Inferior parietal cortex (tissue), 1 donor: Measurements from ENCODE around the gene DENND2A.

Experiments used
- DNase-seq: peaks from one replicate; pipeline ENCODE4 v3.0.0-alpha.2; 2016; ENCODE audit errors: extremely low spot score

DENND2A gene

DNA sequence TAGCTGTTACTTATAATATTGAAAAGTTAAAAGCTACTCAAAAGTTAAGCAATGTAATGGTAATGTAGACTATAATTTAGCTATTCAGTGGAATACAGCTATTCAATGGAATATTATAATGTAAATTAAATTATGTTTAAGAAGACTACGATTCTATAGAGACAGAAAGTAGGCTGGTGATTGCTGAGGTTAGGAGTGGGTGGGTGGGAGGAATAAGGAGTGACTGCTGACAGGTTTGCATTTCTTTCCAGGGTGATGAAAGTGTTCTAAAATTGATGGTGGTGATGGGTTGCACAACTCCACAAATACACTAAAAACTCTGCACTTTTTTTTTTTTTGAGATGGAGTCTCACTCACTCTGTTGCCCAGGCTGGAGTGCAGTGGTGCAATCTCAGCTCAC lies 21.4 kb downstream of the DENND2A start:
- DNase-seq, result no peak

DNA sequence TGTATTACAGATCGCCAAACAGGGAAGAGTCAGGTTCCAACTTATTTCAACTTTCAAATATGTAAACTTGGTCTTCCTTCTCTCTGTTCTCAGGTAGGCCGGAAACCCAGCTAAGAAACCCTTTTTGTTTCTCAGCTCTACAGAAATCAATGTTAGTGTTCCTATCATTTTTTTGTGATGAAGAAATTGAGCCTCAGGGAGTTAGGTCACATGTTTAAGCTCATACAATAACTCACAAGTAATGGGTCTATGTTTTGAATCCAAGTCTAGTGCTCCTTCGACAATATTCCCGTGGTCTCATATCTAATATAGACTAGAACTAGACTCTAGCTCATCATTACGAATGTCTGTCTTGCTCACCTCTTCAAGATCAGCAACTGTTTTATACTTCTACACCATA lies 22.3 kb downstream of the DENND2A start:
- DNase-seq, result no peak

DNA sequence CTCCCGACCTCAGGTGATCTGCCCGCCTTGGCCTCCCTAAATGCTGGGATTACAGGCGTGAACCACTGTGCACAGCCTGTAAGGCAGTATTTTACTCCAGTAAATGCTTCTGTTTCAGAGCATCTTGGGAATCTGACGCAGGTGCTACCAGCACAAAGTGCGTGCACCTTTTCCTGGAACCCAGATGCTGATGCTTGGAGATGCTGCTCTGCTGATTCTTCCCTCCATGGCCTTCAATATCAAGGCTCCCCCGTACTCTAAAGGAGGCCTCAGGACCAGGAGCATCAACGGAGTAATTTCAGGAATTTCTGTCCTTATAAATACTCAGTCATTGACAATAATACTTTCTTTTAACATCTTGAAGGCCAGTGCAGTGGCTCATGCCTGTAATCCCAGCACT lies 23.5 kb downstream of the DENND2A start:
- no peak for DNase-seq

DNA sequence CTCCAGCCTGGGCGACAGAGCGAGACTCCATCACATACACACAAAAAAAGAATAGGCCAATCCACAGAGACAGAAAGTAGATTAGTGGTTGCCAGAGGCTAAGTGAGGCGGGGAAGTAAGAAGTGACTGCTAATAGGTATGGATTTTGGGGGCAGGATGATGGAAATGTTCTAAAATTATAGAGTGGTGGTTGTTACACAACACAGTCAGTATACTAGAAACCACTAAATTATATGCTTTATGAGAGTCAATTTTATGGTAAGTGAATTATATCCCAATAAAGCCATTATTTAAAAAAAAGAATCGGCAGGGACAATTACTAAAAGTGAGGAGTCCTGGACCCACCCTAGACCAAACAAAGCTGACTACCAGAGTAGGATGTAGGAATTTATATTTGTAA lies 24.3 kb downstream of the DENND2A start:
- DNase-seq, result no peak

DNA sequence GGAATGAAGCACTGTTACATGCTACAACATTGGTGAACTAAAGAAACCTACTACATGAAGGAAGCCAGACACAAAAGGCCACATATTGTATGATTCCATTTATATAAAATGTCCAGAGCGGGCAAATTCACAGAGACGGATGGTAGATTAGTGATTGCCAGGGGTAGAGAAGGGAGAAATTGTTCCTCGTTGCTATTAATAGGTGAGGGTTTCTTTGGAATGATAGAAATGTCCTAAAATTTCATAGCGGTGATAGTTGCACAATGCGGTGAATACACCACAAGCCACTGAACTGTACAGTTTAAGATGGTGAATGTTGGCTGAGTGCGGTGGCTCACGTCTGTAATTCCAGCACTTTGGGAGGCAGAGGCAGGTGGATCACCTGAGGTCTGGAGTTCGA lies 29.0 kb downstream of the DENND2A start:
- DNase-seq, result no peak

DNA sequence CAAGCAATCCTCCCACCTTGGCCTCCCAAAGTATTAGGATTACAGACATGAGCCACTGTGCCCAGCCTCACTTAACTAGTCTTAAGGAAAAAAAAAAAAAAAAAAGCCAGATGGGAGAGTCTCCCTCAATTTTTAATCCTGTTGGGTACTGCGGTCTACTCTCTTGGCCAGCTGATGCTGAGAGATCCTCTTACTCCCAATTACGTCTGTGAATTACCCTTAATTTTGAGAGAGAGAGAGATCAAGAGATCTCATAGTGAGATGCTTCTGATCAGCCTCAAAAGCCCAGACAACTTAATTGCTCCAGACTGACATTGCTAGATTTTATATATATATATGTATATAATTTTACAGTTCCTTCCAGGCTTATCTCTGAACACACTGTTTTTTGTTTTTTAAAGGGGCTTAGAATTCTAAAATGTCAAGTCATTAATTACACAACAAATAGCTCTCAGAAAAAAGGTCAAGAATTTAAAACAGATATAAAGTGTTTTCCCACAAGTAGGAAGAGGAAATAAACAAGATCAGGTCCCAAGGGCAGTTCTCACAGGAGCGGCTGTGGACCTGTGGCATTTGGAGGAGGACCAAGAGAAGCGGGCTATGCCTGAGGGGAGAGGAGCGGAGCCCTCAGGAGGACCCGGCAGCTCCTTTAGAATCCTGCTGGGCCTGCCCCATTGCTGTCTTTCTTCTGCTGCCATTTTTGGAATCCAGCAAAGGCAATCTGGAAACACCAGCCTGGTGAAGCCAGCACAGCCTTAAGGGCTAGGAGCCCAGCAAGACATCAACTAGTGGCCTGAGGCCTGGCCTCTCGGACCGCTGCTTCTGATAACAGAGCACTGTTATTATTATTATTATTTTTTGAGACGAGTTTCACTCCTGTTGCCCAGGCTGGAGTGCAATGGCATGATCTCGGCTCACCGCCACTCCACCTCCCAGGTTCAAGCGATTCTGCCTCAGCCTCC lies 30.1 kb downstream of the DENND2A start:
- DNase-seq, result no peak

DNA sequence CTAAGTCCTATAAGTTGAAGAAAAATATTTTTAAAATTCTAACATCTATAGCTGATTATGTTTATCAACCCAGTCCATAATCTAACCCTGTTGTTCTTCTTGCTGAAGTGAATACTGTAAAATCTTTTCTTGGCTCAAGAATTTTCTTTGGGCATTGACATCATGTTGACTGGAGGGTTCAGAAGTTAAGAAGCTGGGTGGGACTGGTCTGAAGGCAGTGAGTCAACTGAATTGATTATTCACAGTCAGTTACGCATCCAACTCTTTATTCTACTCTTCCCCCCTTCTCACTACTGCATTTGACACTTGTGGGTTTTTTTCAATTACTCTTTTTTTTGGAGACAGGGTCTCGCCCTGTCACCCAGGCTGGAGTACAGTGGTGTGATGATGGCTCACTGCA lies 31.0 kb downstream of the DENND2A start:
- no peak for DNase-seq

DNA sequence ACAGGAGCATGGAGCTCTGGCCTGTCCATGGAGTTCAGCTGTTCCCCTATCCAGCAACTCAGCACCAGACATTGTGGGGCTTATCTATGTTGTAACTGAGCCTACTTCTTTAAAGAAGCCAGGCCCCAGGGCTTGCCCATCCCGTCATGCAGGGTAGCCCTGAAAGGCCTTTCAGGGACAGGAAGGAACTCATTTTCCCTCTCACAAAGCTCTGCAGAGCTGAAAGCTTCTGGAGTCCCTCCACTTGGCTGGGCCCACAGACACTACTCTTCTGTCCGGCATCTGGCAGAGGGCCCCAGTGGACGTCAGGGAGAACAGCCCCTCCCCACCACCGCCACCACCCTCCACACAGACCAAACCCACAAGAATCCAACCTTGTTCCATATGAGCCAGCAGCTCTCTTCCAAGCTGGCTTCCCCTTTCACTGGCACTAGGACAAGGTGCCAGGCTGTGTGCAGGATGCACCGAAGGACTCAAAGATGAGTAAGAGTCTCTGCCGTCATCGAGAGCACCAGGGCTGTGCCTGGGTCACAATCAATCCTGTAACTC lies 33.1 kb downstream of the DENND2A start:
- DNase-seq, result peak; percentile 76

DNA sequence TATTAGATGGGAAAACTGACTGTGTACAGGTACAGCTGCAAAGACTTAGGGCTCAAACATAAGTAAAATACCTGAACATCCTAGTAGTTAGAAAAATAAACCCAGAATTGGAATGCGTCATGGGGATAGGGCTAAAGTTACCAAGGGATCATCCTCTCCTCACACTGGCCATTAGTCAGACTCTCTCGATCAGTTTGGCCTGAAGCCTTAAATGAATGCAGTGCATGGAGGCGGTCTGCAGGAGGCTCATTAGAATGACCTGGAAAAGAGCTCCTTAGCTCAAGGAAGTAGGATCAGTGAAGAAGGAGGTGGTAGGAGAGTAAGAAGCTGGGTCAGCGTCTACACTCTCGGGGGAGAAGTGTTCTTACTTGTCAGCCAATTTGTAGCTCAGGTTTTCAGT lies 35.3 kb downstream of the DENND2A start:
- DNase-seq, result no peak

DNA sequence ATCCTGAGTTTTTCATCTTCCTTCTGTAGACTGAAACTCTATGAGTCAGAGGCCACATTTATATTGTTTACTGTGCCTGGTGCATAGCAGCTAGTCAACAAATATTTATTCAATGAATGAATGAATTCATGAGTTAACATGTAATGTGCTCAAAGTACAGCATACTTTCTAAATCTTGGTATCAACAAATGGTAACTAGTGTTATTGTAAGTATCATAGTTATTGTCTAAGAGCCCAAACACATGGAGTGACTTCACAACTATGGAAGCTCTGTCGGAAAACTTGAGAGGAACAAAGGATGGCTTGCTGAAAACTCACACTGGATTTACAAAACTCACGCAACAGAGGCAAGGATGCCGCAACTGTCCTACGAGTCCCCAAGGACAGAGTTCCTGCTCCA lies 35.9 kb downstream of the DENND2A start:
- DNase-seq, result no peak

DNA sequence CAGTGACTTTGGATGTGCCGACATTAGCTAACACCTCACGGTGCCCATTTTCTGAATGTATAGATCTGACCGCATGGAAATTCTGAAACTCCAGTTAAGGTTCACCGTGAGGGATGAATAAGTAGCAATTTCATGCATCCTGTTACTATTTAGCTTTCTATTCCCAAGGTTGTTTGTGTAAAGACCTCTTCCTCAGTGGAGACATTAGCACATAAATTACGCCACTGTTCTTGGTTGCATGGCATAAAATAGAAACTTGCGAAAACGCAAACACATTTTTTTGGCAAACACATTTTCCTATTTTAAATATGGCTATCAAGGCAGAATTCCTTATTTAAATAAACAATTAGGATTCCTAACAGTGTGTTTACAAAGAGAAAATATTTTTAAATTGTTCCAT lies 36.5 kb downstream of the DENND2A start:
- no peak for DNase-seq

DNA sequence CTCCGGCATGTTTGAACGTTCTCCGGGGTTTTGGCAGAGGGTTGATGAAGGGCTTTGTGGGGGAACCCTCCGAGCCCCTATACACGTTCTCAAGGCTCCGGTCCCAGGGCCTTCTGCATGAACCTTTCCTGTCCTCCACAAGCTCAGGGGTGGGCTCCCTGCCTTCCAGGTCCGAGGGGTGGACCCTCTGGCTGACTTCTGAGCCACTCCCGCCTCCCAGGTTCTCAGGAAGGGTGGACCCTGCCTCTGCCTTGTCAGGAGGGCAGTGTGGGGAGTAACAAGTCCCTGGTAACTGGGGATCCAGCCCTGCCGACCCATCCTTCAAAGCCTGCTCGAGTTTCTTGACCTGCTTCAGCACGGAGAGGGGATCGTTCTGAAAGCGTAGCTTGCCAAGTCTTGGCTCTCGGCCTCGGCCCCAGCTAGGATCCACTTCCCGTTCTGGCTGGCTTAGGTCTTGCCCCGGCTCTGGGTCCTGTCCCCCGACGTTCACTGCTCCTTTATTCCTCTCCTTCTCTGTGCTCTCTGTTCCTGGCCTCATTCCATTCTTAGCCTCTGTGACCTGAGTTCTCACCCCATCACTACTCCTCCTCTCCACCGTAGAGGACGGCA lies 38.9 kb downstream of the DENND2A start:
- DNase-seq, result no peak

DNA sequence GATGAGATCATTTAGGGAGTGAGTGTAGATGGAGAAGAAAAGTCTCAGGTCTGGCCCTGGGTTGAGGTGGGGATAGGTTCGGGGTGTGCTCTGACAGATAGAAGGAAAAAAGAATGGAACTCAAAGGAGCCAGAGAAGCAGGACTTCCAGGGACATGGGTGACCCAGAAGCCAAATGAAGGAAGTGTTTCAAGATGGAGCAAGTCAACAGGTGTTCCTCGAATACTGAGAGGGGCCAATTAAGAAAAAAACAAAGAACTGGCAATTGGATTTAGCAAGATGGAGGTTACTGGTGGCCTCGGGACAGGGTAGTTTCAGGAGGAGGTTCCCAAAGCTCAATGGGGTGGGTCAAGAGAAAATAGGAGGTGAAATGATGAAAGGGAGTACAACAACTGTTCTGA lies 40.3 kb downstream of the DENND2A start:
- DNase-seq, result no peak

DNA sequence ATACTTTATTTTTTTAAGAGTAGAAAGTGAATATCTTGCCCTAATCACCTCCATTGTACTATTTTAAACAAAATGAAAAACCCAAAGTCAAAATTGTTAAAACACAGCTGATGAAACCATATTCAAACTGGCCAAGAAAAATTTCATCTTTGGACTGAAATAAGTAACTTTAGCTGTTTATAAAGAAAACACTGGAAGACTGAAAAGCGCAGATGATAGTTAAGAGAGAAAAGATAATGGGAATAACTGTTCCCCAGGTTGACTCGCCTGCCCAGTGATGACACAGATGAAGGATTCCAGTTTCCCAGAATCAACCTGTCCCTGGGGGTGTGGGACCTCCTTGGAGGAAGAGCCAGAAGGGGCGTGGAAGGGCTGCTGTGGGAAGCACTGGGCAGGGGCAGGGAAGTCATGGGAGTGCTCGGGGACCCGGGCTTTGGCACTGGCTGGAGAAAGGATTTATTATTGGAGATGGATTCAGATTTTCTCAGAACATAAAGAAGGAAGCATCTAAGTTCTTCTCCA lies 43.1 kb downstream of the DENND2A start:
- no peak for DNase-seq

DNA sequence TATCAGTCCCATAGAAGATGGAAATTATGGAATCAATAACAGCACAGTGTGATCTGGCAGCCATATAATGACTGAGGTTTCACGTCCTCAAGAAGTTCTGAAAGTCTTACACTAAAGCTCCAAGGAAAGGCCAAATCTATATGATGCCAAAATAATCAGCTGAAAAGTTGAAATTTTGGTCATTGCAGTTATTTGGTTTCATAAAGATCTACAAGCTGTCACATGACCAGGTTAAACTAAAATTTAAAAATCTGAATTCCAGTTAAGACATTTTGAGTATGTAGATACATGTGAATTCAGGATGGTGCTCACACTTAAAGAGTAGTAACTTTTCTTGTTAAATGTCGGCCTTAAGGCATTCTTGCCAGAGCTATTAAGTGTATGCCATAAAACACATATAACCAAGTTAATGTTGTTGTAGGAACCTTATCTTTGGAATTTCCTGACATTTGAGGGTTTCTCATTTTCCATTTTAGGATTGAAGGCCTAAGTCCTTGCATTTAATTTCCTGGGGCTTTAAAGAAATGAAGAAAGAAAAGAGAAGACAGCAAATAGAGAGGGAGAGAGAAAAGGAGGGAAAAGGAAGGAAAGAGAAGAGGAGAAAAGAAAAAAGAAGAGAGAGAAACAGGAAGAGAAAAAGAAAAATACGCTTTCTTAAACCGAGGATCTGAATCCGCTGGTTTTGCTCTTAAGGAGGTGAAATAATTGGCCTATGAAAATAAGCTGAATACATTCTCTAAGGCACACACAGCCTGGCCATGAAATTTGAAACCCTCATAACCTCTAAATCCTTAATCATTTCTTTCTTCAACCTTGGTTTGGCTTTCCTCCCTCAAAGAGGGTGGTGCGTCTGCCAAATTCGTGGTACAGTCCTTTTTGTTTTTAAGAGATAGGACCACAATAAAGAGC lies 43.8 kb downstream of the DENND2A start:
- DNase-seq, result no peak

DNA sequence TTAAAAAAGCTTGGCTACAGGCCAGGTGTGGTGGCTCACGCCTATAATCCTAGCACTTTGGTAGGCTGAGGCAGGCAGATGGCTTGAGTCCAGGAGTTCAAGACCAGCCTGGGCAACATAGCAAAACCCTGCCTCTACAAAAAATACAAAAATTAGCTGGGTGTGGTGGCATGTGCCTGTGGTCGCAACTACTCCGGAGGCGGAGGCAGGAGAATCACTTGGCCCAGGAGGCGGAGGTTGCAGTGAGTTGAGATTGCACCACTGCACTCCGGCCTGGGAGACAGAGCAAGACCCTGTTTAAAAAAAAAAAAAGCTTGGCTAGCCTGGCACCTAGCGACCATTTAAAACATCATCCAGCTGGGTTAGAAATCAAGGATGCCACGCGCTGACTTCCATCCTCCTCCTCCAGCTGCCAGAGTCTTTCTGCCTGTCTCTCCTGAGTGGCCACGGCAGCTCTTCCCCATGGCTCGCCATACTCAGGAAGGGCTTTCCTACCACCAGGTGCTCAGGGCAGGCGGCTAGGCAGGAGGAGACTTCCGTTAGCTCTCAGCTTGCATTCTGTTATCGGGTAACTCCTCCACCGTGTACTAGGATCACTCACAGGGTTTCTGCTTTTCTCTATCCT lies 45.0 kb downstream of the DENND2A start:
- no peak for DNase-seq

DNA sequence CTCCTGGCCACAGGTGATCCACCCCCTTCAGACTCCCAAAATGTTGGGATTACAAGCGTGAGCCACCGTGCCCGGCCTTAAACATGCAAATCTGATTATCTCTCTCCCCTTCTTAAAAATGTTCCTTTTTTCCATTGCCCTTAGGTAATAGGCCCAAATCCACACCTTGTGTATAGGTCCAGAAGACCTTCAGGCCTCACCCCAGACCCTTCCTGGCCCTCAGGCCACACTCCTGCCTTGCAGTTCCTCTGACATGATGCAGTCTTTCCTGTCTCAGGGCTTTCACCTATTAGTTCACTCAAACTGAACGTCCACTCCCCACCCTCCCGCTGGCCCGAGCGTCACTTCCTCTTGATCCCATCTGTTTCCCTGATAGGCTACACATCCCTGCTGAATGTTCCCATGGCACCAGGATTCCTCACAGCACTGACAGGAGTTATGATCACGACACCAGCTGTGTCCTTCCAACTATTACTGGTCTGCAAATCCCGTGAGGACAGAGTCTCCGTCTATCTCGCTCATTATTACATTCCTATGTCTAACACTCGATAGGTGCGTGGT lies 46.4 kb downstream of the DENND2A start:
- DNase-seq, result no peak

DNA sequence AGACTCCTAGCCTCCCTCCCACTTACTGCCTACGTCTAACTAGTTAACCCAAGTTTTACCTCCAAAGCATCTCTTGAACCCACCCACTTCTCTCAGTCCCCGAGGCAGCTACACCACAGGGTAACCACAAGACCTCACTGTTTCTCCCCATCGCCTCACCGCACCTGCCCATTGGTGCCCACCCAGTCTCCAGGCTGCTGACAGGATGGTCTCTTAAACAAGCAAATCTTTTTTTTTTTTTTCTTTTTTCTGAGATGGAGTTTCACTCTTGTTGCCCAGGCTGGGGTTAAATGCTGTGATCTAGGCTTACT lies 47.0 kb downstream of the DENND2A start:
- DNase-seq, result no peak

DNA sequence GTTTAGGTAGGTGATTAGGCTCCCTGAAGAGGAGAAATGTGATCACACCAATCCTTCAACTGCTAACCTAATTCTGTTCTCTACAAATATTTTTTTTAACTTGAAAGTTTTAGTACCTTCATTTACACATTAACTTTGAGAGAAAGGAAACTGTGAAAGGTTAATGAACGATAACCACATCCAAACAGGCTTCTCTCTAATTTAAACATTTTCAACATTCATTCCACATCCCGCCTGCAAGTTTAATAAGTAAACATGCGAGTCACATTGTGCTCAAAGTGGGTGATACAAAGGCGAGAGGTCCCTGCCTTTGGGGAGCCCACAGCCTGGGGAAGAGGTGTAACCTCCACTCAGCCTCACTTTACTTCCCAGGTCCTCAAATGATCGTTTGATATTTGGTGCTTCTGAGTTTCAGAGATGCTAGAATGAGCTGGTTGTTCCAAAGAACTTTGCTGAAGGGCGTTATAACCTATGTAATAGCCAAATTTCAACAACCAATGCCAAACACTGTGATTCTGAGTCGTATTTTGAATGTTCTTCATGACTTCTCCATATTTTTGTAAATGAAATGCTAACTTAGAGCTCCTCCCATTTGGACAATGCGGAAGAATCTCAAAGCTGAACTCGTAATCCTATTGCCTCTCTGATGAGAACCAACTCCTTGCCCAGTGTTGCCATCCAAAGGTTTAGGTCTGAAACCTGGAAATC lies 47.5 kb downstream of the DENND2A start:
- no peak for DNase-seq

DNA sequence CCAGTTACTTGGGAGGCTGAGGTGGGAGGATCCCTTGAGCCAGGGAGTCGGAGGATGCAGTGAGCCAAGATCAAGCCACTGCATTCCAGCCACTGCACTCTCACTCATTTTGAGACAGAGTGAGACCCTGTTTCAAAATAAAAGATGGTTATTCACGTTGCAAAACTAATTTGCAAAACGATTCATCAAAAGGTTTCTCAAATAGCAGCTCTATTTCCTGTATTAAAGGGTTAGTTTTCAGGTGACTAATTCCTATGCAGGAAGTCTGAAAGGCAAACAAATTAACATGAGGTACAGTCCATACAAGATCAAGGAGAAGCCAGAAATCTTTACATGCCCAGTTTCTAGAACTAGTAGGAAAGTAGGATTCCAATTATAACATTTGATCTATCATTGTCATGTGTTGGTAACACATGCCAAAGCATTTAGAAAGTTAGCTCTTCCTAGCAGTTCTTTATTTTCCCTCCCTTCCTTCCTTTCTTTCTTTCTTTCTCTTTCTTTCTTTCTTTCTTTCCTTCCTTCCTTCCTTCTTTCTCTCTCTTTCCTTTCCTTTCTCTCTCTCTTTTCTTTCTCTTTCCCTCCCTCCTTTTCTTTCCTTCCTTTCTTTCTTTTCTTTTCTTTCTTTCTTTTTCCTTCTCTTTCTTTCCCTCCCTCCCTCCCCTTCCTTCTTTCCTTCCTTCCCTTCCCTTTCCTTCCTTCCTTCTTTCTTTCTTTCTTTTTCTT lies 49.3 kb downstream of the DENND2A start:
- no peak for DNase-seq
